H1 (cell line): Measurements from ENCODE around the gene TMEM266. TPM values are rescaled to one million over a fixed set of nuclear protein-coding genes. Genes with fewer than 3 reads are reported as not detected.

ENCODE experiments used
- CTCF ChIA-PET: fragments of 300-600 bp; sonication (Branson Sonifier 250); formaldehyde crosslinking; loops from one replicate; lab custom pipeline; 2021; ENCODE audit not compliant: partially characterized antibody; lab: Charles Lee
- POLR2A ChIA-PET: fragments of 300-600 bp; sonication (Branson Sonifier 250); formaldehyde crosslinking; loops from one replicate; lab custom pipeline; 2021; ENCODE audit warnings: inconsistent platforms; ENCODE audit not compliant: partially characterized antibody; lab: Charles Lee
- DNase-seq, 2 experiments: peaks; one replicate each; pipeline versions ENCODE4 v3.0.0 to v3.0.0-alpha.2; 2010 to 2022; ENCODE audit warnings: low spot score in 2 of 2, low read depth in 1 of 2, mixed read lengths in 1 of 2
- FAIRE-seq: peaks from 2 replicates; lab custom pipeline; 2011; peaks lifted over from hg19 to GRCh38; lab: Jason Lieb, UNC
- H2AFZ ChIP-seq: 2 replicates; pipeline ENCODE4 v1.8.1; 2012; ENCODE audit warnings: low read length, inconsistent platforms
- H2AK5ac ChIP-seq: 2 replicates; pipeline ENCODE4 v1.6.1; 2013; ENCODE audit warnings: low read depth, low read length
- H2BK120ac ChIP-seq: replicated peaks from 2 replicates; pipeline ENCODE3; 2013; ENCODE audit warnings: low read depth, low read length, inconsistent platforms
- H2BK12ac ChIP-seq: 2 replicates; pipeline ENCODE4 v1.6.1; 2013; ENCODE audit warnings: low read depth, low read length
- H2BK15ac ChIP-seq: 2 replicates; pipeline ENCODE4 v1.6.1; 2013; ENCODE audit warnings: low read length
- H2BK20ac ChIP-seq: 2 replicates; pipeline ENCODE4 v1.6.1; 2013; ENCODE audit warnings: low read length
- H2BK5ac ChIP-seq: 2 replicates; pipeline ENCODE4 v1.6.1; 2013; ENCODE audit warnings: low read depth, low read length
- H3K14ac ChIP-seq: 2 replicates; pipeline ENCODE4 v1.6.1; 2013; ENCODE audit warnings: inconsistent platforms; ENCODE audit not compliant: insufficient read length
- H3K18ac ChIP-seq: 2 replicates; pipeline ENCODE4 v1.6.1; 2013; ENCODE audit warnings: low read length; ENCODE audit errors: extremely low read depth
- H3K23ac ChIP-seq: 2 replicates; pipeline ENCODE4 v1.6.1; 2013; ENCODE audit warnings: inconsistent platforms; ENCODE audit not compliant: insufficient read length
- H3K23me2 ChIP-seq: 2 replicates; pipeline ENCODE4 v1.6.1; 2013; ENCODE audit warnings: low read depth, low read length
- H3K27ac ChIP-seq: 2 replicates; pipeline ENCODE4 v1.6.1; 2011; ENCODE audit warnings: low read depth, low read length, inconsistent platforms
- H3K27me3 ChIP-seq, 4 experiments: replicated peaks in 1 of 4; 1 replicate in 1 of 4; 2 replicates in 3 of 4; pipeline versions ENCODE4 v1.6.1 to v1.8.1; 2011 to 2013; ENCODE audit warnings: low read length in 3 of 4, mild to moderate bottlenecking in 3 of 4, inconsistent platforms in 2 of 4, mixed read lengths in 2 of 4, moderate library complexity in 1 of 4; ENCODE audit not compliant: control insufficient read depth in 3 of 4, insufficient read depth in 3 of 4; ENCODE audit errors: extremely low read depth in 1 of 4
- H3K36me3 ChIP-seq, 4 experiments: 2 replicates each; pipeline versions ENCODE4 v1.6.1 to v1.8.1; 2011 to 2013; ENCODE audit warnings: mild to moderate bottlenecking in 4 of 4, low read length in 3 of 4, moderate library complexity in 2 of 4, control low read depth in 1 of 4, inconsistent platforms in 1 of 4; ENCODE audit not compliant: insufficient read depth in 4 of 4, control insufficient read depth in 2 of 4
- H3K4ac ChIP-seq: replicated peaks from 2 replicates; pipeline ENCODE3; 2013; ENCODE audit warnings: low read length, low read depth, mixed read lengths, inconsistent platforms; ENCODE audit not compliant: insufficient read length
- H3K4me1 ChIP-seq, 4 experiments: replicated peaks in 1 of 4; 1 replicate in 1 of 4; 2 replicates in 3 of 4; pipeline versions ENCODE4 v1.6.1 to v1.8.1; 2011 to 2013; ENCODE audit warnings: low read length in 3 of 4, inconsistent platforms in 2 of 4, mixed read lengths in 1 of 4; ENCODE audit not compliant: insufficient read depth in 4 of 4, control insufficient read depth in 3 of 4
- H3K4me2 ChIP-seq, 2 experiments: 2 replicates each; pipeline versions ENCODE4 v1.6.1 to v1.8.1; 2011 to 2013; ENCODE audit warnings: low read depth in 2 of 2, low read length in 2 of 2, control low read depth in 1 of 2, inconsistent platforms in 1 of 2, mild to moderate bottlenecking in 1 of 2; ENCODE audit not compliant: insufficient read depth in 1 of 2
- H3K4me3 ChIP-seq, 4 experiments: fragments of 200-600, 300-600 bp in 1 of 4; sonication (generic), shearing (Covaris generic), sonication (Bioruptor Twin) in 1 of 4; 2 replicates each; pipeline versions ENCODE4 v1.5.1 to v1.8.1; 2011 to 2016; ENCODE audit warnings: low read length in 4 of 4, low read depth in 3 of 4, control low read depth in 2 of 4, inconsistent platforms in 2 of 4, mild to moderate bottlenecking in 2 of 4, mixed read lengths in 1 of 4, moderate library complexity in 1 of 4; ENCODE audit not compliant: insufficient read depth in 2 of 4; ENCODE audit errors: extremely low read depth in 1 of 4
- H3K56ac ChIP-seq: replicated peaks from 2 replicates; pipeline ENCODE3; 2013; ENCODE audit warnings: low read depth, mild to moderate bottlenecking, mixed read lengths, low read length, inconsistent platforms; ENCODE audit not compliant: insufficient read length
- H3K79me1 ChIP-seq: 2 replicates; pipeline ENCODE4 v1.6.1; 2013; ENCODE audit warnings: low read depth, low read length, control low read depth
- H3K79me2 ChIP-seq, 2 experiments: 2 replicates each; pipeline versions ENCODE4 v1.6.1 to v1.8.1; 2012 to 2013; ENCODE audit warnings: low read length in 2 of 2, mild to moderate bottlenecking in 2 of 2, inconsistent platforms in 1 of 2; ENCODE audit not compliant: insufficient read depth in 2 of 2, control insufficient read depth in 1 of 2
- H3K9ac ChIP-seq, 4 experiments: replicated peaks in 1 of 4; 1 replicate in 1 of 4; 2 replicates in 3 of 4; pipeline versions ENCODE4 v1.6.1 to v1.8.1; 2011 to 2013; ENCODE audit warnings: low read depth in 3 of 4, low read length in 3 of 4, control low read depth in 2 of 4, mild to moderate bottlenecking in 2 of 4, moderate library complexity in 2 of 4, inconsistent platforms in 1 of 4; ENCODE audit errors: extremely low read depth in 1 of 4
- H3K9me3 ChIP-seq, 2 experiments: 2 replicates each; pipeline versions ENCODE4 v1.6.1 to v1.8.1; 2012 to 2013; ENCODE audit warnings: mild to moderate bottlenecking in 2 of 2, moderate library complexity in 2 of 2, control low read depth in 1 of 2, inconsistent platforms in 1 of 2, low read depth in 1 of 2, low read length in 1 of 2, mixed read lengths in 1 of 2; ENCODE audit not compliant: insufficient read depth in 2 of 2
- H4K20me1 ChIP-seq, 2 experiments: replicated peaks in 1 of 2; 2 replicates each; pipeline versions ENCODE3 to v1.8.1; 2011 to 2013; ENCODE audit warnings: inconsistent platforms in 2 of 2, low read length in 2 of 2, mild to moderate bottlenecking in 1 of 2; ENCODE audit not compliant: insufficient read depth in 2 of 2, control insufficient read depth in 1 of 2
- H4K5ac ChIP-seq: 2 replicates; pipeline ENCODE4 v1.6.1; 2013; ENCODE audit warnings: low read length, low read depth, mixed read lengths, inconsistent platforms; ENCODE audit not compliant: insufficient read length
- H4K8ac ChIP-seq: 2 replicates; pipeline ENCODE4 v1.8.0; 2013; ENCODE audit warnings: mild to moderate bottlenecking, moderate library complexity, low read length, inconsistent platforms; ENCODE audit not compliant: insufficient read depth; ENCODE audit errors: extremely low read depth
- H4K91ac ChIP-seq: replicated peaks from 2 replicates; pipeline ENCODE3; 2013; ENCODE audit warnings: low read length, mixed read lengths, inconsistent platforms; ENCODE audit not compliant: insufficient read length
- POLR2A ChIP-seq, 2 experiments: IDR thresholded peaks; 1 replicate in 1 of 2; 2 replicates in 1 of 2; pipeline ENCODE4 v1.6.1; 2011; ENCODE audit warnings: low read depth in 2 of 2, low read length in 2 of 2, mild to moderate bottlenecking in 2 of 2; ENCODE audit errors: control extremely low read depth in 1 of 2
- USF2 ChIP-seq: IDR thresholded peaks from 2 replicates; pipeline ENCODE4 v1.6.1; 2011; ENCODE audit warnings: low read length, improper control_type of control experiment
- WGBS, 2 experiments: shearing (Covaris generic) in 1 of 2; methylation state at CpG; one replicate each; pipeline versions ENCODE4 v1.1.6 to v1.1.7; 2013 to 2015; ENCODE audit warnings: low lambda C conversion rate in 2 of 2, mixed read lengths in 2 of 2, inconsistent platforms in 1 of 2, low coverage in 1 of 2, missing lambda C conversion rate in 1 of 2; ENCODE audit not compliant: insufficient replicate concordance in 2 of 2, insufficient coverage in 1 of 2, insufficient read length in 1 of 2; ENCODE audit errors: extremely low coverage in 1 of 2, missing lambda C conversion rate in 1 of 2; 5-methylcytosine and 5-hydroxymethylcytosine counted together
- polyA plus RNA-seq, 7 experiments: library from polyadenylated mRNA; depleted of rRNA in 3 of 7; stranded (reverse) in 5 of 7; unstranded in 2 of 7; fragments of >200 nt in 5 of 7; fragments of 200-250 nt in 2 of 7; gene quantifications; 1 replicate in 5 of 7; 2 replicates in 1 of 7; 4 replicates in 1 of 7; pipeline versions ENCODE4 v1.2.1 to v1.2.3, GENCODE V29; 2011 to 2013; ENCODE audit warnings: missing spikeins in 2 of 7, mixed read lengths in 2 of 7
- total RNA-seq: library from RNA; stranded (reverse); fragmentation: NEBNext Ultra II Directional; extraction: Animal tissue kit (Norgen Biotek cat#: 25700); gene quantifications from 2 replicates; pipeline ENCODE4 v1.2.1, GENCODE V29; 2021

Gene TMEM266
- total and polyA plus RNA-seq, 2 of the 8 experiments (the other 6 are each of a cell fraction or from before 2014, with no cell fraction given): 2.6 TPM

DNA sequence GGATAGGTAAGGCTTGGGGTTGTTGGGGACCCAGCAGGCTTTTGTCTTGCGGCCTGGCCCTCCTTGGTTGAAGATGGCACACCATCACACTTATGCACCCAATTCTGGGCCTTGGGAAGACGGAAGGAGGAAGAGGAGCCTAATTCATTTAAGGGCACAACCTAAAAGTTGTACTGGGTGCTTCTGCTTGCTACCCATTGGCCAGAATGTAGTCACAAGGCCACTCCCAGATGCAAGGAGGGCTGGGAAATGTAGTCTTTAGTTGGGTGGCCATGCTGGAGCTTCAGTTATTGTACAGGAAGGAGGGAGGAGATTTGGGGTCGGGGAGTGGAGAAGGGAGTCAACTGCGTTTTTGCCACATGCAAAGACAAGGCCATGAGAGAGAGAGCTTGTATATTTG, 109.2 kb downstream of the TMEM266 start:
- Histone ChIP-seq H2BK15ac (no peak overlapping the region), H4K8ac (no peak overlapping the region; the same call in 1 of the 2 replicates), H2BK120ac (no peak overlapping the region), H3K79me2 (no peaks in the 10 kb centered on the region), H2BK12ac (no peak overlapping the region), H3K4me1 (peaks cover 0 to 5% (median 0%) of the 10 kb centered on the region in 4 experiments; a peak in 1 of 7 replicates), H3K9me3 (no peaks in the 10 kb centered on the region), H4K20me1 (no peaks in the 10 kb centered on the region), H3K9ac (no peak overlapping the region), H3K23ac (no peak overlapping the region), H3K79me1 (no peaks in the 10 kb centered on the region), H3K14ac (no peak overlapping the region), H3K27me3 (no peaks in the 10 kb centered on the region), H3K4ac (no peak overlapping the region), H3K56ac (no peak overlapping the region), H2BK5ac (no peak overlapping the region), H4K91ac (no peak overlapping the region), H4K5ac (no peak overlapping the region), H3K4me2 (no peak overlapping the region), H3K4me3 (no peak overlapping the region), H3K27ac (no peak overlapping the region), H2BK20ac (no peak overlapping the region), H2AK5ac (no peak overlapping the region), H2AFZ (peak overlapping the region; percentile 59), H3K23me2 (no peaks in the 10 kb centered on the region), H3K18ac (no peak overlapping the region), H3K36me3 (no peaks in the 10 kb centered on the region)
- DNase-seq (no peak), FAIRE-seq (peak; percentile 28)
- 67% methylated on average over 4 of the region's 4 CpGs; no CpG with 5 or more reads in 1 of the 2 experiments for WGBS, 2 experiments
- POLR2A ChIA-PET: interaction anchor here (1.0 to 1.8 kb wide), 2 partner anchors 18 to 167 kb away, joined by 4 to 5 read pairs; no protein-coding TSS in a partner anchor
- CTCF ChIA-PET: interaction anchor here (0.9 to 9.7 kb wide), 6 partner anchors 9 to 29 kb away, joined by 3 to 89 read pairs (median 8); no protein-coding TSS in a partner anchor
- peak; percentile 80 for TF ChIP-seq USF2
- TF ChIP-seq POLR2A (IDR thresholded peaks at IDR 0.05; ENCODE audit: control extremely low read depth in 1 of 2, low read depth in 2 of 2, low read length in 2 of 2): no peak
